ENCODE data around the gene PIWIL4.
"Not testable (repeated sequence)": the region's sequence is repeated elsewhere in the genome, so short reads cannot be mapped to it uniquely, and the experiment has no call there.

PIWIL4 gene

GRCh38 chr11:94546886-94547285 lies 20.3 kb upstream of the PIWIL4 start:
- FAIRE-seq (peak; percentile 60), DNase-seq (ENCODE audit: insufficient read length, low spot score) (no peak)

- DNase-seq (ENCODE audit: insufficient read length, low spot score): no peak
- FAIRE-seq: no peak
These were observed 18.0 kb upstream of the PIWIL4 start for GRCh38 chr11:94549146-94549545.

GRCh38 chr11:94550513-94550912 lies 16.7 kb upstream of the PIWIL4 start:
- DNase-seq (ENCODE audit: insufficient read length, low spot score) (no peak), FAIRE-seq (no peak)

GRCh38 chr11:94553938-94554337 lies 13.2 kb upstream of the PIWIL4 start:
- DNase-seq (ENCODE audit: insufficient read length, low spot score): no peak
- no peak for FAIRE-seq

- peak; percentile 26 for FAIRE-seq
- not testable (repeated sequence) for DNase-seq (ENCODE audit: insufficient read length, low spot score)
These were observed 11.3 kb upstream of the PIWIL4 start for GRCh38 chr11:94555752-94556329.

- FAIRE-seq (no peak), DNase-seq (ENCODE audit: insufficient read length, low spot score) (no peak)
These were observed 9.7 kb upstream of the PIWIL4 start for GRCh38 chr11:94557421-94557820.

- FAIRE-seq (no peak), DNase-seq (ENCODE audit: insufficient read length, low spot score) (no peak)
These were observed 9.2 kb upstream of the PIWIL4 start for GRCh38 chr11:94557992-94558391.

- DNase-seq (ENCODE audit: insufficient read length, low spot score): no peak
- FAIRE-seq: peak; percentile 75
These were observed 8.7 kb upstream of the PIWIL4 start for GRCh38 chr11:94558468-94558867.

GRCh38 chr11:94558932-94559331 lies 8.2 kb upstream of the PIWIL4 start:
- DNase-seq (ENCODE audit: insufficient read length, low spot score): no peak
- FAIRE-seq: no peak

GRCh38 chr11:94559361-94559760 lies 7.8 kb upstream of the PIWIL4 start:
- no peak for FAIRE-seq

GRCh38 chr11:94560834-94561233 lies 6.3 kb upstream of the PIWIL4 start:
- DNase-seq (ENCODE audit: insufficient read length, low spot score): no peak
- no peak for FAIRE-seq

More at GRCh38 chr11:94559361-94559760, 7.8 kb upstream of the PIWIL4 start:
- DNase-seq (ENCODE audit: insufficient read length, low spot score): no peak

- FAIRE-seq: no peak
These were observed 3.9 kb upstream of the PIWIL4 start for GRCh38 chr11:94563176-94563847.

GRCh38 chr11:94563848-94564467 lies 3.2 kb upstream of the PIWIL4 start:
- no peak for FAIRE-seq
- DNase-seq (ENCODE audit: insufficient read length, low spot score): no peak

More at GRCh38 chr11:94563176-94563847, 3.9 kb upstream of the PIWIL4 start:
- DNase-seq (ENCODE audit: insufficient read length, low spot score): no peak

- FAIRE-seq: no peak
- DNase-seq (ENCODE audit: insufficient read length, low spot score): no peak
These were observed 1.0 kb downstream of the PIWIL4 start for GRCh38 chr11:94568200-94568599.

- FAIRE-seq (no peak), DNase-seq (ENCODE audit: insufficient read length, low spot score) (no peak)
These were observed 1.5 kb downstream of the PIWIL4 start for GRCh38 chr11:94568717-94569116.

- DNase-seq (ENCODE audit: insufficient read length, low spot score); FAIRE-seq: not testable (repeated sequence)
These were observed 5.8 kb downstream of the PIWIL4 start for GRCh38 chr11:94572975-94573374.

- no peak for DNase-seq (ENCODE audit: insufficient read length, low spot score)
- FAIRE-seq: no peak
These were observed 7.2 kb downstream of the PIWIL4 start for GRCh38 chr11:94574193-94574961.

GRCh38 chr11:94576306-94576705 lies 9.1 kb downstream of the PIWIL4 start:
- no peak for FAIRE-seq

GRCh38 chr11:94577841-94578240 lies 10.7 kb downstream of the PIWIL4 start:
- no peak for DNase-seq (ENCODE audit: insufficient read length, low spot score)
- peak; percentile 49 for FAIRE-seq

More at GRCh38 chr11:94576306-94576705, 9.1 kb downstream of the PIWIL4 start:
- DNase-seq (ENCODE audit: insufficient read length, low spot score): no peak

GRCh38 chr11:94581926-94582325 lies 14.8 kb downstream of the PIWIL4 start:
- DNase-seq (ENCODE audit: insufficient read length, low spot score) (no peak), FAIRE-seq (peak; percentile 95)

- no peak for DNase-seq (ENCODE audit: insufficient read length, low spot score)
- peak; percentile 82 for FAIRE-seq
These were observed 16.2 kb downstream of the PIWIL4 start for GRCh38 chr11:94583213-94583865.

Data from GM19239 (cell line).